Measurements from ENCODE around the gene GRIN3A.

GRIN3A gene

GRCh38 chr9:101738566-101739183, at the start of gene GRIN3A:
Gene GRIN3A (minus strand): TSS chr9:101738647. CDS start chr9:101737979, 668 bp downstream.
- Histone ChIP-seq H3K9ac (ENCODE audit: low read depth, low read length) (no peak within 1 kb of the TSS), H3K4me3 (ENCODE audit: low read depth in 1 of 2, low read length in 2 of 2) (no peak within 1 kb of the TSS), H3K4me2 (ENCODE audit: insufficient read depth, low read length) (no peak within 1 kb of the TSS), H2AFZ (ENCODE audit: low read depth, low read length) (no peak within 1 kb of the TSS), H3K36me3 (ENCODE audit: insufficient read depth, low read length) (no peaks in the 10 kb centered on the region), H3K4me1 (ENCODE audit: insufficient read depth, low read length) (no peaks in the 10 kb centered on the region), H3K9me3 (ENCODE audit: insufficient read depth, low read length, severe bottlenecking) (peaks cover 2% of the 10 kb centered on the region), H3K27me3 (ENCODE audit: insufficient read depth, low read length, poor library complexity) (no peaks in the 10 kb centered on the region), H3K27ac (ENCODE audit: low read length) (no peak within 1 kb of the TSS), H3K79me2 (ENCODE audit: insufficient read depth, low read length) (no peaks in the 10 kb centered on the region), H4K20me1 (ENCODE audit: insufficient read depth, low read length) (no peaks in the 10 kb centered on the region)
- no peak for TF ChIP-seq EZH2 (IDR thresholded peaks at IDR 0.05; ENCODE audit: borderline replicate concordance, low read depth, low read length, severe bottlenecking)
- TF ChIP-seq CTCF (IDR thresholded peaks at IDR 0.05; ENCODE audit: borderline replicate concordance, extremely low read depth, low read length, poor library complexity, severe bottlenecking), result no peak
- no peak for DNase-seq
- ATAC-seq (ENCODE audit: insufficient read depth, low read depth), result no peak

GRCh38 chr9:101787891-101788290, 49.4 kb upstream of the GRIN3A start:
- Histone ChIP-seq H2AFZ (ENCODE audit: low read depth, low read length) (no peak overlapping the region), H3K27ac (ENCODE audit: low read length) (no peak overlapping the region), H3K36me3 (ENCODE audit: insufficient read depth, low read length) (no peaks in the 10 kb centered on the region), H3K4me1 (ENCODE audit: insufficient read depth, low read length) (no peaks in the 10 kb centered on the region), H3K79me2 (ENCODE audit: insufficient read depth, low read length) (no peaks in the 10 kb centered on the region), H3K27me3 (ENCODE audit: insufficient read depth, low read length, poor library complexity) (no peaks in the 10 kb centered on the region), H4K20me1 (ENCODE audit: insufficient read depth, low read length) (no peaks in the 10 kb centered on the region), H3K9me3 (ENCODE audit: insufficient read depth, low read length, severe bottlenecking) (no peaks in the 10 kb centered on the region), H3K4me2 (ENCODE audit: insufficient read depth, low read length) (no peak overlapping the region), H3K4me3 (ENCODE audit: low read depth in 1 of 2, low read length in 2 of 2) (no peak overlapping the region), H3K9ac (ENCODE audit: low read depth, low read length) (no peak overlapping the region)
- no peak for ATAC-seq (ENCODE audit: insufficient read depth, low read depth)
- no peak for DNase-seq
- TF ChIP-seq CTCF (IDR thresholded peaks at IDR 0.05; ENCODE audit: borderline replicate concordance, extremely low read depth, low read length, poor library complexity, severe bottlenecking) (no peak), EZH2 (IDR thresholded peaks at IDR 0.05; ENCODE audit: borderline replicate concordance, low read depth, low read length, severe bottlenecking) (no peak)

GRCh38 chr9:101778332-101778731, 39.9 kb upstream of the GRIN3A start:
- no peak overlapping the region for H3K4me3 ChIP-seq (ENCODE audit: low read depth in 1 of 2, low read length in 2 of 2)
- no peak overlapping the region for H3K4me2 ChIP-seq (ENCODE audit: insufficient read depth, low read length)
- H2AFZ ChIP-seq (ENCODE audit: low read depth, low read length), result no peak overlapping the region
- H3K27me3 ChIP-seq (ENCODE audit: insufficient read depth, low read length, poor library complexity), result no peaks in the 10 kb centered on the region
- no peaks in the 10 kb centered on the region for H4K20me1 ChIP-seq (ENCODE audit: insufficient read depth, low read length)
- no peak for TF ChIP-seq EZH2 (IDR thresholded peaks at IDR 0.05; ENCODE audit: borderline replicate concordance, low read depth, low read length, severe bottlenecking)
- no peaks in the 10 kb centered on the region for H3K79me2 ChIP-seq (ENCODE audit: insufficient read depth, low read length)
- no peak for DNase-seq
- no peaks in the 10 kb centered on the region for H3K9me3 ChIP-seq (ENCODE audit: insufficient read depth, low read length, severe bottlenecking)
- ATAC-seq (ENCODE audit: insufficient read depth, low read depth), result no peak
- H3K36me3 ChIP-seq (ENCODE audit: insufficient read depth, low read length), result no peaks in the 10 kb centered on the region
- H3K4me1 ChIP-seq (ENCODE audit: insufficient read depth, low read length), result no peaks in the 10 kb centered on the region
- H3K9ac ChIP-seq (ENCODE audit: low read depth, low read length), result no peak overlapping the region
- H3K27ac ChIP-seq (ENCODE audit: low read length), result no peak overlapping the region

- H3K4me3 ChIP-seq (ENCODE audit: low read depth in 1 of 2, low read length in 2 of 2), result no peak overlapping the region
- H4K20me1 ChIP-seq (ENCODE audit: insufficient read depth, low read length), result no peaks in the 10 kb centered on the region
- no peak overlapping the region for H3K27ac ChIP-seq (ENCODE audit: low read length)
- DNase-seq, result no peak
- no peaks in the 10 kb centered on the region for H3K9me3 ChIP-seq (ENCODE audit: insufficient read depth, low read length, severe bottlenecking)
- no peaks in the 10 kb centered on the region for H3K4me1 ChIP-seq (ENCODE audit: insufficient read depth, low read length)
- no peak for TF ChIP-seq CTCF (IDR thresholded peaks at IDR 0.05; ENCODE audit: borderline replicate concordance, extremely low read depth, low read length, poor library complexity, severe bottlenecking)
- no peak for TF ChIP-seq EZH2 (IDR thresholded peaks at IDR 0.05; ENCODE audit: borderline replicate concordance, low read depth, low read length, severe bottlenecking)
- no peak for ATAC-seq (ENCODE audit: insufficient read depth, low read depth)
- H3K36me3 ChIP-seq (ENCODE audit: insufficient read depth, low read length), result no peaks in the 10 kb centered on the region
- H3K4me2 ChIP-seq (ENCODE audit: insufficient read depth, low read length), result no peak overlapping the region
- H3K27me3 ChIP-seq (ENCODE audit: insufficient read depth, low read length, poor library complexity), result no peaks in the 10 kb centered on the region
- no peaks in the 10 kb centered on the region for H3K79me2 ChIP-seq (ENCODE audit: insufficient read depth, low read length)
- no peak overlapping the region for H2AFZ ChIP-seq (ENCODE audit: low read depth, low read length)
- H3K9ac ChIP-seq (ENCODE audit: low read depth, low read length), result no peak overlapping the region
These were observed 26.0 kb upstream of the GRIN3A start for GRCh38 chr9:101764472-101764871.
